ENCODE results near the gene SNX11. TPM values are rescaled to one million over a fixed set of nuclear protein-coding genes. Genes with fewer than 3 reads are reported as not detected.

The SNX11 gene
- total and polyA plus RNA-seq, 2 of the 8 experiments (the other 6 are each of a cell fraction or from before 2014, with no cell fraction given), result 21.1 to 21.4 TPM

- H3K27ac ChIP-seq (ENCODE audit: low read depth, low read length), result no peak overlapping the region
- no peak for FAIRE-seq
- no peak for TF ChIP-seq HDAC2 (IDR thresholded peaks at IDR 0.05; ENCODE audit: borderline replicate concordance in 1 of 2, low read depth in 2 of 2, low read length in 2 of 2)
- TF ChIP-seq POLR2A (IDR thresholded peaks at IDR 0.05; ENCODE audit: control extremely low read depth in 1 of 2, low read depth in 2 of 2, low read length in 2 of 2), result no peak
- no peak for TF ChIP-seq RAD21 (IDR thresholded peaks at IDR 0.05 in 1 of 2, conservative IDR thresholded peaks at IDR 0.05 in 1 of 2; ENCODE audit: low read depth in 2 of 2, low read length in 2 of 2)
- no peak for TF ChIP-seq BACH1 (IDR thresholded peaks at IDR 0.05; ENCODE audit: low read length)
- no peak for TF ChIP-seq SP2 (IDR thresholded peaks at IDR 0.05; ENCODE audit: low read length)
- no peak for TF ChIP-seq NRF1 (IDR thresholded peaks at IDR 0.05; ENCODE audit: low read depth, low read length)
- TF ChIP-seq TAF1 (IDR thresholded peaks at IDR 0.05; ENCODE audit: low read depth, low read length), result no peak
- TF ChIP-seq SIN3A (conservative IDR thresholded peaks at IDR 0.05 in 1 of 2, IDR thresholded peaks at IDR 0.05 in 1 of 2; ENCODE audit: low read depth in 1 of 2, low read length in 2 of 2), result no peak
- no peak for TF ChIP-seq MAFK (IDR thresholded peaks at IDR 0.05; ENCODE audit: low read depth, low read length)
- no peak for TF ChIP-seq RFX5 (IDR thresholded peaks at IDR 0.05; ENCODE audit: borderline replicate concordance, low read depth, low read length)
- no peak for TF ChIP-seq SAP30 (IDR thresholded peaks at IDR 0.05; ENCODE audit: insufficient read depth, insufficient replicate concordance, low read length)
- TF ChIP-seq CTBP2 (IDR thresholded peaks at IDR 0.05; ENCODE audit: borderline replicate concordance, insufficient read depth, insufficient read length, low read length), result no peak
- no peak for TF ChIP-seq ASH2L (IDR thresholded peaks at IDR 0.05; ENCODE audit: low read length)
These were observed 797 bp upstream of the SNX11 start for GRCh38 chr17:48106802-48107136.

More at GRCh38 chr17:48106802-48107136, 797 bp upstream of the SNX11 start:
- Histone ChIP-seq H4K91ac (replicated peaks; ENCODE audit: insufficient read length, low read length) (no peak overlapping the region), H3K4me3 (ENCODE audit: extremely low read depth in 1 of 4, insufficient read depth in 2 of 4, low read depth in 3 of 4, low read length in 4 of 4) (peak overlapping the region; percentile 82 to 95 (median 88)), H3K4ac (replicated peaks; ENCODE audit: insufficient read length, low read depth, low read length) (no peak overlapping the region), H3K4me1 (replicated peaks in 1 of 4; ENCODE audit: control insufficient read depth in 3 of 4, insufficient read depth in 4 of 4, low read length in 3 of 4) (no peaks in the 10 kb centered on the region; a peak in 1 of 7 replicates), H3K79me2 (ENCODE audit: control insufficient read depth in 1 of 2, insufficient read depth in 2 of 2, low read length in 2 of 2) (peaks cover 4 to 36% of the 10 kb centered on the region in 2 experiments), H2BK120ac (replicated peaks; ENCODE audit: low read depth, low read length) (no peak overlapping the region), H3K56ac (replicated peaks; ENCODE audit: insufficient read length, low read depth, low read length) (no peak overlapping the region), H3K79me1 (ENCODE audit: low read depth, low read length) (no peaks in the 10 kb centered on the region), H2BK15ac (ENCODE audit: low read length) (peak overlapping the region; percentile 81; the same call in 1 of the 2 replicates), H3K18ac (ENCODE audit: extremely low read depth, low read length) (no peak overlapping the region), H2AK5ac (ENCODE audit: low read depth, low read length) (no peak overlapping the region), H3K9me3 (ENCODE audit: insufficient read depth in 2 of 2, low read depth in 1 of 2, low read length in 1 of 2) (no peaks in the 10 kb centered on the region), H3K14ac (ENCODE audit: insufficient read length) (no peak overlapping the region), H2BK20ac (ENCODE audit: low read length) (no peak overlapping the region), H4K8ac (ENCODE audit: extremely low read depth, insufficient read depth, low read length) (0 out of 2 replicates have a peak overlapping the region, but pooled peaks have one; percentile 11), H3K4me2 (ENCODE audit: insufficient read depth in 1 of 2, low read depth in 2 of 2, low read length in 2 of 2) (peak overlapping the region; percentile 87 to 91), H3K36me3 (ENCODE audit: control insufficient read depth in 2 of 4, insufficient read depth in 4 of 4, low read length in 3 of 4) (no peaks in the 10 kb centered on the region), H3K23ac (ENCODE audit: insufficient read length) (no peak overlapping the region), H4K20me1 (replicated peaks in 1 of 2; ENCODE audit: control insufficient read depth in 1 of 2, insufficient read depth in 2 of 2, low read length in 2 of 2) (no peaks in the 10 kb centered on the region), H3K27me3 (replicated peaks in 1 of 4; ENCODE audit: control insufficient read depth in 3 of 4, extremely low read depth in 1 of 4, insufficient read depth in 3 of 4, low read length in 3 of 4) (no peaks in the 10 kb centered on the region), H3K9ac (replicated peaks in 1 of 4; ENCODE audit: extremely low read depth in 1 of 4, low read depth in 3 of 4, low read length in 3 of 4) (peak overlapping the region in 2 of 4 experiments; percentile 5 to 65; a peak in 3 of 7 replicates), H2BK12ac (ENCODE audit: low read depth, low read length) (no peak overlapping the region), H2AFZ (ENCODE audit: low read length) (peak overlapping the region; percentile 98), H4K5ac (ENCODE audit: insufficient read length, low read depth, low read length) (no peak overlapping the region), H3K23me2 (ENCODE audit: low read depth, low read length) (peaks cover 10% of the 10 kb centered on the region), H2BK5ac (ENCODE audit: low read depth, low read length) (no peak overlapping the region)
- 81% methylated on average over 13 of the region's 13 CpGs; no CpG with 5 or more reads in 1 of the 2 experiments for WGBS, 2 experiments (ENCODE audit: extremely low coverage in 1 of 2, insufficient coverage in 1 of 2, insufficient read length in 1 of 2, insufficient replicate concordance in 2 of 2, low coverage in 1 of 2, low lambda C conversion rate in 2 of 2, missing lambda C conversion rate in 1 of 2)
- POLR2A ChIA-PET (ENCODE audit: partially characterized antibody), result interaction anchor here (1.0 to 4.6 kb wide), 11 partner anchors 9 to 165 kb away, joined by 3 to 36 read pairs (median 4); partner anchors contain the start of genes NFE2L1 and PNPO
- CTCF ChIA-PET (ENCODE audit: partially characterized antibody), result interaction anchor here (0.9 to 6.0 kb wide), 9 partner anchors 10 to 111 kb away, joined by 3 to 33 read pairs (median 11); no protein-coding TSS in a partner anchor
- no peak for DNase-seq (ENCODE audit: low read depth in 1 of 2, low spot score in 2 of 2)
